Coronary artery (tissue), 2 donors: ENCODE results near the gene OPCML.

Source experiments
- DNase-seq: peaks from one replicate; pipeline ENCODE4 v3.0.0-alpha.2; 2017; ENCODE audit warnings: low spot score
- H3K27ac ChIP-seq, 2 donors: fragments of 200-600 bp; sonication (generic); one replicate each; pipeline ENCODE4 v1.5.1; 2016 to 2019
- H3K4me3 ChIP-seq: fragments of 200-600 bp; sonication (generic); 2 replicates; pipeline ENCODE4 v1.5.1; 2016; ENCODE audit warnings: mild to moderate bottlenecking, moderate library complexity
- TF ChIP-seq, protein P1 (sequence below): fragments of 200-600 bp; sonication (generic); IDR thresholded peaks from one replicate; pipeline ENCODE4 v1.5.1; 2019; ENCODE audit warnings: antibody characterized with exemption

OPCML gene

DNA sequence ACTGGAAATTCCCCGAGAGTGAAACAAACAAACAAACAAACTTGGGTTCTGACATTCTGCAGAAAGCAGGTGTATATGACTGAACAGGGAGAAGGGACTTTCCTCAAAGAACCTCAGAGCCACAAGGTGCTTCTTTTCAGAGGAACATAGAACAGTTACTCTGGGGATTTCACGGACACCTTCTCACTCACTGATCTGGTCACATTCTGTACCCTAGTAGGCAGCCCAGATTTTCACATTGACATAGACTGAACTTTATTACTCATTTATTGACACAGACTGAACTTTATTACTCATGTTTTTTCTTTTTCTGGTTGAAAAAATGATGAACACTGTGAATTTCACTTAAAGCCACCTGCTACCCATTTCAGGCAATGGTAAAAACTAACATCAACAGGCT, 263.0 kb downstream of the OPCML start:
- Histone ChIP-seq H3K4me3 (no peak overlapping the region), H3K27ac (no peak overlapping the region)
- TF ChIP-seq, protein P1, sequence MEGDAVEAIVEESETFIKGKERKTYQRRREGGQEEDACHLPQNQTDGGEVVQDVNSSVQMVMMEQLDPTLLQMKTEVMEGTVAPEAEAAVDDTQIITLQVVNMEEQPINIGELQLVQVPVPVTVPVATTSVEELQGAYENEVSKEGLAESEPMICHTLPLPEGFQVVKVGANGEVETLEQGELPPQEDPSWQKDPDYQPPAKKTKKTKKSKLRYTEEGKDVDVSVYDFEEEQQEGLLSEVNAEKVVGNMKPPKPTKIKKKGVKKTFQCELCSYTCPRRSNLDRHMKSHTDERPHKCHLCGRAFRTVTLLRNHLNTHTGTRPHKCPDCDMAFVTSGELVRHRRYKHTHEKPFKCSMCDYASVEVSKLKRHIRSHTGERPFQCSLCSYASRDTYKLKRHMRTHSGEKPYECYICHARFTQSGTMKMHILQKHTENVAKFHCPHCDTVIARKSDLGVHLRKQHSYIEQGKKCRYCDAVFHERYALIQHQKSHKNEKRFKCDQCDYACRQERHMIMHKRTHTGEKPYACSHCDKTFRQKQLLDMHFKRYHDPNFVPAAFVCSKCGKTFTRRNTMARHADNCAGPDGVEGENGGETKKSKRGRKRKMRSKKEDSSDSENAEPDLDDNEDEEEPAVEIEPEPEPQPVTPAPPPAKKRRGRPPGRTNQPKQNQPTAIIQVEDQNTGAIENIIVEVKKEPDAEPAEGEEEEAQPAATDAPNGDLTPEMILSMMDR: no peak
- DNase-seq: no peak

DNA sequence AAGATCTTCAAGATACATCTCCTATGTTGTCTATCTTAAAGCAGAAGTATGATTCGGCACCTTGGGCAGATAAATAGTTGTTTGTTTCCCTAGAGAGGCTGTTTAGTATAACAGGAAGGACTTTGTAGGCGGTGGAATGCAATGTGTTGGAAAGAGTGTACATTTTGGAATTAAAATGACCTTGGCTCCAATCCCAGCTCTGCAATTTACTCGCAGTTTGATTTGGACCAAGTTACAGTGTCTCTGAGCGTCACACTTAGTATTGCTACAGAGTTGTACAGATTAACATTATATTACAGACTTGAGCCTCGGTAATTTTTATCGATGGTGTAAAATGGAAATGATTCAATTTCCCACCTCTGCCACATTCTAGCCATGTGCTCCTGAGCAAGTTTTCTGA, 265.3 kb downstream of the OPCML start:
- no peak for DNase-seq
- TF ChIP-seq, protein P1: no peak
- Histone ChIP-seq H3K4me3 (no peak overlapping the region), H3K27ac (no peak overlapping the region)

DNA sequence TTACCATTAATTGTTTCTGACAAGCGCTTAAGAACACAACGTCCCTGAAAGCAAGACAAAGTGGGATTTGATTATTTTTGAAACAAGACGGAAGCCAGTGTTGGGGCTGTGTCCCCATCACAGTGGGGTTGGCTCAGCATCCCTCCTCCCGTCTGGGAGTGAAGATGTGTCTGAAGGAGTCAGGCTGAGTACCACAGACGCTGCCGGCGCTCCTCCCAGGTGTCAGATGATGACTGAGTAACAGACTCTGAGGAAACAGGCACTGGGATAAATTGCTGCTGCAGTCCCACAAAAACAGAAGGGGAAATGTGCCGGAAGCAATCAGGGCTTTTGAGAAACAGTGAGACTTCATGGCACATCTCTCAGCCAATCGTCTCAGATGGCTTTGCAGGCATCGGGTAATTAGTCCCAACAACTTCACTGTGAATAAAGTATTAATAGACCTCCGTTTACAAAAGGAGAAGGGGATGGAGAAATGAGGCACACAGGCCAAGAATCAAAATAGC, 266.7 kb downstream of the OPCML start:
- no peak overlapping the region for H3K27ac ChIP-seq
- no peak overlapping the region for H3K4me3 ChIP-seq
- TF ChIP-seq, protein P1: no peak
- DNase-seq: no peak

DNA sequence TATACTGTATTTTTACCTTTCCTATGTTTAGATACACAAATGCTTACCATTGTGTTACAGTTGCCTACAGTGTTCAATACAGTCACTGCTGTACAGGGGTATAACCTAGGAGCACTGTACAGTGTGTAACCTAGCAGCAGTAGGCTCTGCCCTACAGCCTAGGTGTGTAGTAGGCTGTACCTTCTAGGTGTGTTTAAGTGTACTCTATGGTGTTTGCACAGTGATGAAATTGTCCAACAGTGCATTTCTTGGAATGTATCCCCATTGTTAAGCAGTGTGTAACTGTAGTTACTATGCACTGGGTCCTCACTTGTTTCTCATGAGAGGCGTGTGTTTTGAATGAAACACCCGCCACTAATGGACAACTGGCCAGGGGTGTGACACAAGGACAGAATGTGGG, 269.0 kb downstream of the OPCML start:
- H3K4me3 ChIP-seq: no peak overlapping the region
- DNase-seq: no peak
- TF ChIP-seq, protein P1: no peak
- no peak overlapping the region for H3K27ac ChIP-seq

DNA sequence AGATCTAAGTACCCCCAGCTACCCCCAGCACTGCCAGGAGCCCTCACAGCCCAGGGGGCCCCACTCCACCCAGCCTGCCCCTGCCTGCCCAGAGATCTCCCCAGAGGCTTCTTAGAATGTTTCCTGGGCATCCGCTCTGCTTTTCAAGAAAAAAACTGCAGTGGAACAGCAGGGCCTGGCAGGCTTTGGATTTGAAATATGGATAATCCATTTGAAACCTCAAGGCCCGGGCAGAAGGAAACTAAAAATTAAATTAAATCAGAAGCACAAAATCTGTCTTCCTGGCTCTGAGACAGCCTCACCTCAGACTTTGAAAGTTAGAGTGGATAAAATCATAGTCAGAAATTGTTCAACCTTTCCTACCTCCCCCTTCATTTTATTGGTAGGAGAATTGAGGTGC, 273.6 kb downstream of the OPCML start:
- Histone ChIP-seq H3K4me3 (no peak overlapping the region), H3K27ac (no peak overlapping the region)
- TF ChIP-seq, protein P1: no peak
- DNase-seq: no peak

DNA sequence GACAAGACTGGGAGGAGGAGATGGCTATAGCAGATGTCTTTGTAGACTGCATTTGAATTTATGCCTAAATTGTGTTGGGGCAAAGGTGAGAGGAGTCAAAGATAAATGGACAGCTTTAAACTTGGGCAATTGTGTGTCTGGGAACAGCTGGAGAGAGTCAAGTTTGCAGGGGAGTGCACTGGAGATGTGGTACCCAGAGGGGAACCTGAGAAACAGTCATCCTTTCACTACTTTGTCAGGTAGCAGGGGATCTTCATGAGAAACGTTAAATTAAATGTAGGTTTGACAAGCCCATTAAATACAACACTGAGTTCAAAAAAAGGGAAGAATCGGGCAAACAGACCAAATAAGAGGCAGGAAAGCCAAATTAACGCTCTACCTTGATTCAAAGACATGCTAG, 277.7 kb downstream of the OPCML start:
- H3K4me3 ChIP-seq: no peak overlapping the region
- no peak overlapping the region for H3K27ac ChIP-seq
- TF ChIP-seq, protein P1: no peak
- DNase-seq: no peak

DNA sequence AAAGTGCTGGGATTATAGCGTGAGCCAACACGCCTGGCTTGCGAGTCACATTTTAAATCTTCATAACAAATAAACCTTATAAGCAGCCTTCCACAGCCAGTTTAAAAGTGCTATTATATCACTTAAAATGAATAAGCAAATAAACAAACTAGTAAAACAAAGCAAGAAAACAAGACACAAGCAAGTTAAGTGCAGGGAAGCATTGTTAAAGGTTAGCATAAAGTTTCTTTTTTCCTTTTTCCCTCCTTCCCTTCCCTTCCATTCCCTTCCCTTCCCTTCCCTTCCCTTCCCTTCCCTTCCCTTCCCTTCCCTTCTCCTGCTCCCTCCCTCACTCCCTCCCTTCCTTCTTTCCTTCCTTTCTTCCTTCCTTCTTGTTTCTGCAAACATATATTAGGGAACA, 278.7 kb downstream of the OPCML start:
- Histone ChIP-seq H3K4me3 (no peak overlapping the region), H3K27ac (no peak overlapping the region)
- DNase-seq: no peak
- TF ChIP-seq, protein P1: no peak
